Endothelial cell of umbilical vein (primary cell): ENCODE measurements around the gene AAR2. TPM values are rescaled to one million over a fixed set of nuclear protein-coding genes. Genes with fewer than 3 reads are reported as not detected.

Source experiments
- BruUV-seq: library from RNA; stranded (reverse); fragments of 400-500 nt; replicated peaks from 2 replicates; lab custom pipeline; 2021; lab: Mats Ljungman, UMichigan
- CTCF ChIA-PET: fragments of 300-600, 350-600 bp; sonication (Branson Sonifier 250); formaldehyde crosslinking; loops from one replicate; lab custom pipeline; 2021; ENCODE audit warnings: antibody characterized with exemption, inconsistent platforms; lab: Charles Lee
- POLR2A ChIA-PET: fragments of 300-600, 350-600 bp; sonication (Branson Sonifier 250); formaldehyde crosslinking; loops from one replicate; lab custom pipeline; 2021; ENCODE audit warnings: antibody characterized with exemption, inconsistent platforms; lab: Charles Lee
- DNase-seq: peaks from one replicate; pipeline ENCODE4 v3.0.0-alpha.2; 2011; ENCODE audit warnings: low read depth, low spot score
- FAIRE-seq: peaks from 2 replicates; lab custom pipeline; 2011; peaks lifted over from hg19 to GRCh38; lab: Jason Lieb, UNC
- H2AFZ ChIP-seq: 2 replicates; pipeline ENCODE4 v1.6.0; 2012; ENCODE audit warnings: low read depth, low read length, control low read depth, inconsistent platforms
- H3K27ac ChIP-seq: 2 replicates; pipeline ENCODE4 v1.5.1; 2011; ENCODE audit warnings: low read depth, mild to moderate bottlenecking, control low read depth, low read length, moderate library complexity; ENCODE audit not compliant: insufficient read depth
- H3K27me3 ChIP-seq, 2 experiments: 2 replicates each; pipeline versions ENCODE4 v1.6.0 to v1.6.1; 2011; ENCODE audit warnings: low read length in 2 of 2, mixed read lengths in 1 of 2; ENCODE audit not compliant: control insufficient read depth in 2 of 2, insufficient read depth in 2 of 2
- H3K36me3 ChIP-seq, 2 experiments: 2 replicates in 1 of 2; 3 replicates in 1 of 2; pipeline ENCODE4 v1.5.1; 2011; ENCODE audit warnings: low read length in 2 of 2, mild to moderate bottlenecking in 1 of 2, moderate library complexity in 1 of 2; ENCODE audit not compliant: control insufficient read depth in 2 of 2, insufficient read depth in 2 of 2; ENCODE audit errors: extremely low read depth in 1 of 2
- H3K4me1 ChIP-seq: 3 replicates; pipeline ENCODE4 v1.5.1; 2011; ENCODE audit warnings: mild to moderate bottlenecking, low read length; ENCODE audit not compliant: control insufficient read depth, insufficient read depth; ENCODE audit errors: extremely low read depth
- H3K4me2 ChIP-seq: 2 replicates; pipeline ENCODE4 v1.6.1; 2011; ENCODE audit warnings: low read length, control low read depth, mixed read lengths; ENCODE audit not compliant: insufficient read depth
- H3K4me3 ChIP-seq, 3 experiments: fragments of 200-600 bp in 1 of 3; sonication (generic), shearing (Covaris generic) in 1 of 3; replicated peaks in 1 of 3; 2 replicates each; pipeline ENCODE4 v1.5.1; 2011 to 2016; ENCODE audit warnings: control low read depth in 3 of 3, low read length in 3 of 3, mild to moderate bottlenecking in 2 of 3, inconsistent platforms in 1 of 3, low read depth in 1 of 3, moderate library complexity in 1 of 3; ENCODE audit not compliant: insufficient read depth in 1 of 3
- H3K79me2 ChIP-seq: 2 replicates; pipeline ENCODE4 v1.6.0; 2012; ENCODE audit warnings: low read length, inconsistent platforms; ENCODE audit not compliant: control insufficient read depth, insufficient read depth
- H3K9ac ChIP-seq: replicated peaks from 2 replicates; pipeline ENCODE3; 2011; ENCODE audit warnings: low read length, control low read depth; ENCODE audit not compliant: insufficient read depth; ENCODE audit errors: extremely low read depth
- H3K9me1 ChIP-seq: replicated peaks from 3 replicates; pipeline ENCODE4 v1.6.0; 2011; ENCODE audit warnings: mild to moderate bottlenecking, low read length; ENCODE audit not compliant: control insufficient read depth, insufficient read depth; ENCODE audit errors: extremely low read depth
- H3K9me3 ChIP-seq: replicated peaks from 2 replicates; pipeline ENCODE4 v1.5.1; 2012; ENCODE audit warnings: low read length, inconsistent platforms; ENCODE audit not compliant: control insufficient read depth, insufficient read depth
- H4K20me1 ChIP-seq: replicated peaks from 2 replicates; pipeline ENCODE3; 2011; ENCODE audit warnings: mild to moderate bottlenecking, low read length; ENCODE audit not compliant: control insufficient read depth, insufficient read depth; ENCODE audit errors: extremely low read depth
- CTCF ChIP-seq, 2 donors: IDR thresholded peaks; 1 replicate in 1 of 2; 2 replicates in 1 of 2; pipeline ENCODE4 v1.5.1; 2011; ENCODE audit warnings: low read length in 2 of 2, mild to moderate bottlenecking in 2 of 2, moderate library complexity in 2 of 2, control low read depth in 1 of 2, inconsistent platforms in 1 of 2, low read depth in 1 of 2; ENCODE audit not compliant: insufficient read depth in 1 of 2; ENCODE audit errors: extremely low read depth in 1 of 2
- EZH2 ChIP-seq: IDR thresholded peaks from 2 replicates; pipeline ENCODE4 v1.6.1; 2012; ENCODE audit warnings: borderline replicate concordance, low read depth, mild to moderate bottlenecking, moderate library complexity, low read length, inconsistent platforms; ENCODE audit not compliant: severe bottlenecking
- FOS ChIP-seq: IDR thresholded peaks from 2 replicates; pipeline ENCODE4 v1.6.1; 2011; ENCODE audit warnings: mild to moderate bottlenecking, low read length, moderate library complexity, borderline replicate concordance; ENCODE audit not compliant: insufficient read depth
- GATA2 ChIP-seq: IDR thresholded peaks from 2 replicates; pipeline ENCODE4 v1.7.0; 2011; ENCODE audit warnings: low read depth, mild to moderate bottlenecking, moderate library complexity, mixed read lengths, low read length; ENCODE audit not compliant: insufficient read length, insufficient read depth
- JUN ChIP-seq: IDR thresholded peaks from 2 replicates; pipeline ENCODE4 v1.6.1; 2011; ENCODE audit warnings: borderline replicate concordance, low read depth; ENCODE audit not compliant: insufficient read length, insufficient read depth
- MAX ChIP-seq: IDR thresholded peaks from 2 replicates; pipeline ENCODE4 v1.6.1; 2011; ENCODE audit not compliant: insufficient read depth, insufficient read length
- MYC ChIP-seq: IDR thresholded peaks from one replicate; pipeline ENCODE4 v1.6.1; 2011; ENCODE audit warnings: mild to moderate bottlenecking, low read depth, low read length
- POLR2A ChIP-seq: IDR thresholded peaks from 2 replicates; pipeline ENCODE4 v1.6.1; 2012; ENCODE audit warnings: low read depth, mild to moderate bottlenecking, control low read depth, low read length
- POLR2AphosphoS5 ChIP-seq: IDR thresholded peaks from 2 replicates; pipeline ENCODE4 v1.6.1; 2012; ENCODE audit warnings: low read depth, mild to moderate bottlenecking, control low read depth, low read length, moderate library complexity; ENCODE audit not compliant: insufficient read depth
- dilution Hi-C: fragments of 300-500 bp; cut with MboI; formaldehyde crosslinking; loops from one replicate; pipeline ENCODE4 v1.15.0; 2019; ENCODE audit warnings: low sequenced_read_pairs; ENCODE audit not compliant: extremely low pct_ligation_motif_present
- intact Hi-C: fragments of 100-400 bp; cut with micrococcal nuclease; formaldehyde crosslinking; loops from one replicate; pipeline ENCODE4 v1.10.0; 2022
- polyA plus RNA-seq, 4 experiments: library from polyadenylated mRNA; depleted of rRNA in 3 of 4; stranded (reverse) in 3 of 4; unstranded in 1 of 4; fragments of >200 nt; gene quantifications; 2 replicates each; pipeline versions ENCODE4 v1.2.1 to v1.2.3, GENCODE V29; 2011 to 2012; ENCODE audit warnings: missing spikeins in 1 of 4
- total RNA-seq: library from RNA; stranded (reverse); gene quantifications from 2 replicates; pipeline ENCODE4 v1.2.3, GENCODE V29; 2021

AAR2 gene
- total and polyA plus RNA-seq, 2 donors (not counting 3 experiments of a cell fraction or from before 2014, with no cell fraction given) = 21.9 to 29.4 TPM

- TF ChIP-seq POLR2AphosphoS5 (no peak), GATA2 (no peak), FOS (no peak), POLR2A (no peak), EZH2 (no peak), CTCF (IDR thresholded peaks at IDR 0.05; ENCODE audit: extremely low read depth in 1 of 2, insufficient read depth in 1 of 2, low read depth in 1 of 2, low read length in 2 of 2) (no peak), MAX (no peak), MYC (no peak), JUN (no peak)
- intact Hi-C loops (no loop called here), dilution Hi-C loops (no loop called here)
- DNase-seq = no peak
- Histone ChIP-seq H4K20me1 (no peaks in the 10 kb centered on the region), H2AFZ (no peak overlapping the region), H3K9me1 (no peaks in the 10 kb centered on the region), H3K9me3 (no peaks in the 10 kb centered on the region), H3K4me3 (no peak overlapping the region), H3K4me1 (peaks cover 5% of the 10 kb centered on the region), H3K9ac (no peak overlapping the region), H3K4me2 (no peak overlapping the region), H3K27ac (no peak overlapping the region), H3K27me3 (peaks cover 19 to 22% of the 10 kb centered on the region in 2 experiments), H3K79me2 (no peaks in the 10 kb centered on the region), H3K36me3 (no peaks in the 10 kb centered on the region)
- no TSS peak for BruUV-seq
- POLR2A ChIA-PET = no interaction called here
- FAIRE-seq = no peak
- CTCF ChIA-PET = no interaction called here
These were observed 62.6 kb downstream of the AAR2 start for GRCh38 chr20:36298795-36299339.
